Activated naive CD8-positive, alpha-beta T cell treated with anti-CD3 and anti-CD28 coated beads, Interleukin-2, amount 50 U/mL, for 24 hours (primary cell): ENCODE data around the gene TXNRD1.

Source experiments
- ATAC-seq: fragments of 150-1000 bp; cut with Tn5 transposase; one replicate; pipeline ENCODE4 v1.10.0; 2021
- DNase-seq: peaks from one replicate; pipeline ENCODE4 v3.0.0; 2021
- H3K27ac Mint-ChIP-seq: one replicate; pipeline ENCODE4 v1.8.0; 2021; ENCODE audit warnings: mild to moderate bottlenecking, mixed read lengths
- H3K27me3 Mint-ChIP-seq: one replicate; pipeline ENCODE4 v1.8.0; 2021; ENCODE audit warnings: mixed read lengths
- H3K36me3 Mint-ChIP-seq: one replicate; pipeline ENCODE4 v1.8.0; 2021; ENCODE audit warnings: low read depth, mixed read lengths
- H3K4me1 Mint-ChIP-seq: one replicate; pipeline ENCODE4 v1.8.0; 2021; ENCODE audit warnings: mixed read lengths
- H3K4me3 Mint-ChIP-seq: one replicate; pipeline ENCODE4 v1.8.0; 2021; ENCODE audit warnings: mild to moderate bottlenecking, moderate library complexity, mixed read lengths
- H3K9me3 Mint-ChIP-seq: one replicate; pipeline ENCODE4 v1.8.0; 2021; ENCODE audit warnings: mixed read lengths

TXNRD1 gene

DNA sequence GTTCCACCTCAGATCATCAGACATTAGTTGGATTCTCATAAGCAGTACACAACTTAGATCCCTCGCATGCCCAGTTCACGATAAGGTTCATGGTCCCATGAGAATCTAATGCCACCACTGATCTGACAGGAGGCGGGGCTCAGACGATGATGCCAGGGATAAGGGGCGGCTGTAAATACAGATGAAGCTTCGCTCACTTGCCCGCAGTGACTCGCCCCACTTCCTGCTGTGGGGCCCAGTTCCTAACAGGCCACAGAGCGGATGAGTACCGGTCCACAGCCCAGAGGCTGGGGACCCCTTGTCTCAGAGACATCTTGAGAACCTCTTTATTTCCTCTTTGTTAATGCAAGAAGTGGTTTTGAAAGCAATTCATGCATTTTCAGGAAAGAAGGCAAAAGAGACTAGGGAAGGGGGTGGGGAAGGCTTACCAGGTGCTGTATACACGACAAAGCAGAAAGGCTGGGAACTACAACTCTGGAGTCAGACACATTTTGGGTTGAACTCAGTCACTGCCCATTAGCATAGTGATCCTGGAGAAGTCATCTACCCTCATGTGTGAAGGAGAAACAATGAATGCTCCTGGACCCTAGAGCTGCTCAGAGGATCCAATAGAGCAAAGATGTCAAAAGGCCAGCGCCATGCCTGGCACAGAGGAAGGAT lies 156.6 kb downstream of the TXNRD1 start:
- Mint-ChIP-seq H3K4me1 (peaks cover 17% of the 10 kb centered on the region), H3K27ac (peak overlapping the region; percentile 47), H3K9me3 (peaks cover 4% of the 10 kb centered on the region), H3K36me3 (no peaks in the 10 kb centered on the region), H3K27me3 (no peaks in the 10 kb centered on the region), H3K4me3 (no peak overlapping the region)
- peak; percentile 51 for DNase-seq
- ATAC-seq = peak; percentile 92

GRCh38 chr12:104372721-104373335 lies 157.2 kb downstream of the TXNRD1 start:
- ATAC-seq (no peak), DNase-seq (no peak)
- Mint-ChIP-seq H3K27me3 (peaks cover 2% of the 10 kb centered on the region), H3K27ac (no peak overlapping the region), H3K4me3 (no peak overlapping the region), H3K4me1 (peaks cover 17% of the 10 kb centered on the region), H3K9me3 (peaks cover 4% of the 10 kb centered on the region), H3K36me3 (no peaks in the 10 kb centered on the region)

DNA sequence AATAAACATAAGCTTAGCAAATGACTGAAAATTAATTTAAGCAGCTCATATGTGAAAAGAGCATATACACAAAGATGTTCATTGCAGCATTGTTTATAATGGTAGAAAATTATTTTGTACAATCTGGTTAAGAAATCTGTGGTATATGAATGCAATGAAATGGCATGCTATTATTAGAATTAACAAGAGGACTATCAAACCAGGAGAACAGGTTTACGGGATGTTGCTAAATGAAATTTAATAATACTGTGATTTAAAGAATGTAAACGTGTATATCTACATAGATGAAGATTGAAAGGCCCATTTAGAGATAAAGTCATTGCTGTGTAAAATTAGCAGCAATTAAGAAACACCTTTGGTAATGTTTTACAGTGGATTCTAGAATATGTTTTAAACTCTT lies 158.5 kb downstream of the TXNRD1 start:
- no peak for ATAC-seq
- Mint-ChIP-seq H3K27ac (no peak overlapping the region), H3K4me1 (peaks cover 17% of the 10 kb centered on the region), H3K4me3 (no peak overlapping the region), H3K27me3 (peaks cover 2% of the 10 kb centered on the region), H3K36me3 (no peaks in the 10 kb centered on the region), H3K9me3 (peaks cover 4% of the 10 kb centered on the region)
- DNase-seq = no peak

GRCh38 chr12:104374806-104375205 lies 159.2 kb downstream of the TXNRD1 start:
- Mint-ChIP-seq H3K4me3 (no peak overlapping the region), H3K27ac (no peak overlapping the region), H3K36me3 (no peaks in the 10 kb centered on the region), H3K9me3 (peaks cover under 1% of the 10 kb centered on the region), H3K4me1 (peaks cover 17% of the 10 kb centered on the region), H3K27me3 (peaks cover 2% of the 10 kb centered on the region)
- no peak for DNase-seq
- ATAC-seq = no peak

DNA sequence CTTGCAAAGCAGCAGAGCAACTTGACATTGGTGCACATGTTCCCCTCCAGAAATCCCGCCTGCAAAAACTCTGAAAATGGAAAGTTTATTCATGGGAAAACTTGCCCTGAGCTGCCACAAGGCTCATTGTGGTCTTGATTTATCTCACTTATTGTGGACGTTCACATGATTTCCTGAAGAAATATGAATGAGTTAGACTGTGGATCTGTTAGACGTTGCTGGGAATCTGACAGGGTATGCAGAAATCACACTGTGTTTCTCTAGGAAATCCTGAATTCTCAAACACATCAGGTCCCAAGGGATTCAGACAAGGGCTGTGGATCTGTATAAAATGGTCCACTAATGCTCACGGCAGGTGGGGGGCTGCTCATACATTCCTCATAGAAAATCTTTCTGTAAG lies 160.2 kb downstream of the TXNRD1 start:
- Mint-ChIP-seq H3K4me3 (no peak overlapping the region), H3K36me3 (no peaks in the 10 kb centered on the region), H3K27ac (no peak overlapping the region), H3K27me3 (peaks cover 2% of the 10 kb centered on the region), H3K9me3 (no peaks in the 10 kb centered on the region), H3K4me1 (peaks cover 17% of the 10 kb centered on the region)
- ATAC-seq = no peak
- DNase-seq = no peak

- no peak for DNase-seq
- Mint-ChIP-seq H3K4me1 (peaks cover 7% of the 10 kb centered on the region), H3K4me3 (no peak overlapping the region), H3K9me3 (no peaks in the 10 kb centered on the region), H3K27ac (no peak overlapping the region), H3K36me3 (no peaks in the 10 kb centered on the region), H3K27me3 (peaks cover 9% of the 10 kb centered on the region)
- ATAC-seq = no peak
Observed at GRCh38 chr12:104376650-104377513, 161.3 kb downstream of the TXNRD1 start.

GRCh38 chr12:104377514-104377812 lies 161.9 kb downstream of the TXNRD1 start:
- peaks cover 7% of the 10 kb centered on the region for H3K4me1 Mint-ChIP-seq
- peaks cover 9% of the 10 kb centered on the region for H3K27me3 Mint-ChIP-seq
- H3K36me3 Mint-ChIP-seq = no peaks in the 10 kb centered on the region
- no peak for DNase-seq
- ATAC-seq = no peak
- no peaks in the 10 kb centered on the region for H3K9me3 Mint-ChIP-seq
- H3K4me3 Mint-ChIP-seq = no peak overlapping the region
- no peak overlapping the region for H3K27ac Mint-ChIP-seq

DNA sequence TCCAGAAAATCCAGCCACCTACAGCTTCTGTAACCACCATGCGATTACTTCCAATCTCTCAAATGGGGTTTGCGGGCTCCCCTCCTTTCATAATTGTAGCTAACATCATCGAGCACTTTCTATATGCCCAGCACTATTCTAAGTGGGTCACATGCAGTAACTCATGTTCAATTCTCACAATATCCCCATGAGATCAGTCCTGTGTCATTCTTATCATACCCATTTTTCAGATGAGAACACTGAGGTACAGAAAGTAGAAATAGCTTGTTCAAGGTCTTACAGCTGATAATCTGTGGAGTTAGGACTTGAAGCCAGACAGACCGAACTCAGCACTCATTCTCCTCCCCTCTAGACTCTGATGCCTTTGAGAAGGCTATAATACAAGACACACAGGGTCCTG lies 162.8 kb downstream of the TXNRD1 start:
- no peak overlapping the region for H3K4me3 Mint-ChIP-seq
- no peaks in the 10 kb centered on the region for H3K9me3 Mint-ChIP-seq
- H3K27ac Mint-ChIP-seq = no peak overlapping the region
- ATAC-seq = no peak
- no peaks in the 10 kb centered on the region for H3K36me3 Mint-ChIP-seq
- H3K27me3 Mint-ChIP-seq = peaks cover 9% of the 10 kb centered on the region
- peaks cover 8% of the 10 kb centered on the region for H3K4me1 Mint-ChIP-seq
- no peak for DNase-seq

DNA sequence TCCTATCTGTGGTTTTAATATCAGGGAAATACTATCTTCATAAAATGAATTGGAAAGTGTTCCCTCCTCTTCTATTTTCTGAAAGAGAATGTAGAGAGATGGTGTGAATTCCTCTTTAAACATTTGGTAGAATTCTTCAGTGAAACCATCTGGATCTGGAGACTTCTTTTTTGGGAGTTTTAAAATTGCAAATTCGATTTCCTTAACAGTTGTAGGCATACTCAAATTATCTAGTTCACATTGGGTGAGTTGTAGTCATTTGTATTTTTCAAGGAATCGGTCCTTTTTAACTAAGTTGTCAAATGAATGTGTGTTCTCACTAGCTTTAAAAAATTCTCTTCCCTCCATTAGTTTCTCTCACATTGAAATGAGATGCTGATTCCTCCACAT lies 165.8 kb downstream of the TXNRD1 start:
- H3K27ac Mint-ChIP-seq = no peak overlapping the region
- H3K4me1 Mint-ChIP-seq = peaks cover 8% of the 10 kb centered on the region

DNA sequence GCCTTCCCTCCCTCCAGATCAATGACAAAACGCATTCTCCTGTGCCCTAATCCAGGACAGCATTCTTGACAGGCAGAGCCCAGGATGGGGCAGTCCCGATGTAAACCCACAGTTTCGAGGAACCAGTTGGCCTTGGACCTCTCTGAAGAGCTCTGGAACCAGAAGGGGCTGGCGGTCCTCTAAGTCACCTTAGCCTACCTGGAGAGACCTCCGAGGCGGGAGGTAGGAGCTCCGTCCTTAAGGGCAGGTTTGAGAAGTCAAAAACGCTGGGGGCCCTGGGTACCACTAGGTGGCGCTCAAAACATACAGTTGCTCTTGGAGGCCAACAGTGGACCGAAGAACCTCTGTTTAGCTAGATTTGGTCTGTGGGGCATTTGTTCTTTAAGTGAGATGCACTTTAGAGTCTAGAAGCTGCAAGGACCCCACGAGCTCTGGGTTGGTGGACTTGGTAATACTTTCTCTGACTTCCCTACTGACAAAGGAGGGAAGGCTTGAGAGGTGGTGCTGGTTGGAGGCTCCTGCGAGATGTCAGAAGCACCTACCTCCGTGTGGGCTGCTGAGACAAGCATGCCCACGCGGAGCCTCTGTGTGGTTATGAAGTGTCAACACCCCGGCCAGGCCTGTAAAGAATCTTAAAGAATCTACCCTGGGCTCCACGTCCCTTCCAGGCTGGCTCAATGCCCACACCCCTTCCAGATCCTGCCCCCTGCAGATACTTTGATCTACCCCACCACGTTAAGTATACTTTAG lies 166.3 kb downstream of the TXNRD1 start:
- Mint-ChIP-seq H3K27me3 (peaks cover 9% of the 10 kb centered on the region), H3K27ac (no peak overlapping the region), H3K9me3 (peaks cover 4% of the 10 kb centered on the region), H3K4me3 (no peak overlapping the region), H3K36me3 (no peaks in the 10 kb centered on the region), H3K4me1 (peaks cover 8% of the 10 kb centered on the region)
- peak; percentile 76 for ATAC-seq
- peak; percentile 82 for DNase-seq

More for the DNA sequence above, 165.8 kb downstream of the TXNRD1 start:
- DNase-seq (no peak), ATAC-seq (no peak)
- H3K36me3 Mint-ChIP-seq = no peaks in the 10 kb centered on the region
- peaks cover 9% of the 10 kb centered on the region for H3K27me3 Mint-ChIP-seq
- peaks cover 4% of the 10 kb centered on the region for H3K9me3 Mint-ChIP-seq
- no peak overlapping the region for H3K4me3 Mint-ChIP-seq

GRCh38 chr12:104384141-104384880 lies 168.7 kb downstream of the TXNRD1 start:
- peaks cover 4% of the 10 kb centered on the region for H3K9me3 Mint-ChIP-seq
- peaks cover 7% of the 10 kb centered on the region for H3K27me3 Mint-ChIP-seq
- peak; percentile 82 for ATAC-seq
- no peak overlapping the region for H3K4me3 Mint-ChIP-seq
- no peak overlapping the region for H3K27ac Mint-ChIP-seq
- DNase-seq = no peak
- H3K4me1 Mint-ChIP-seq = peaks cover 8% of the 10 kb centered on the region
- H3K36me3 Mint-ChIP-seq = no peaks in the 10 kb centered on the region

DNA sequence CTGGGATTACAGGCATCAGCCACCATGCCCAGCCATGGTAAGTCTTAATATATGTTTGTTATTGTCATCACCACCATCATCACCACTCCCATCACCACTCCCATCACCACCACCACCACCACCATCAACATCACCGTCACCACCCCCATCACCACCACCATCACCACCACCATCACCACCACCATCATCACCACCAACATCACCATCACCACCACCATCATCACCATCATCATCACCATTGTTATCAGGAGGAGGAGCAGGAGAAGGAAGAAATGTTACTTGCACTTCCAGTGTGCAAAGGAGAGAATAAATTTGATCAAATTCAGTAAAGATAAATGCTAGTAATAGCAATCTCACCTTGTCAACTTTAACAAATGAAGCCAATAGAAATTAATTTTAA lies 169.9 kb downstream of the TXNRD1 start:
- Mint-ChIP-seq H3K27me3 (peaks cover 7% of the 10 kb centered on the region), H3K27ac (no peak overlapping the region), H3K9me3 (peaks cover 4% of the 10 kb centered on the region), H3K4me3 (no peak overlapping the region), H3K4me1 (peaks cover 8% of the 10 kb centered on the region), H3K36me3 (no peaks in the 10 kb centered on the region)
- no peak for DNase-seq
- ATAC-seq = no peak

- Mint-ChIP-seq H3K27me3 (peaks cover 4% of the 10 kb centered on the region), H3K4me3 (no peak overlapping the region), H3K4me1 (peaks cover 8% of the 10 kb centered on the region), H3K36me3 (no peaks in the 10 kb centered on the region), H3K27ac (no peak overlapping the region), H3K9me3 (peaks cover 4% of the 10 kb centered on the region)
- no peak for ATAC-seq
- DNase-seq = no peak
Observed at GRCh38 chr12:104386461-104386860, 170.9 kb downstream of the TXNRD1 start.

DNA sequence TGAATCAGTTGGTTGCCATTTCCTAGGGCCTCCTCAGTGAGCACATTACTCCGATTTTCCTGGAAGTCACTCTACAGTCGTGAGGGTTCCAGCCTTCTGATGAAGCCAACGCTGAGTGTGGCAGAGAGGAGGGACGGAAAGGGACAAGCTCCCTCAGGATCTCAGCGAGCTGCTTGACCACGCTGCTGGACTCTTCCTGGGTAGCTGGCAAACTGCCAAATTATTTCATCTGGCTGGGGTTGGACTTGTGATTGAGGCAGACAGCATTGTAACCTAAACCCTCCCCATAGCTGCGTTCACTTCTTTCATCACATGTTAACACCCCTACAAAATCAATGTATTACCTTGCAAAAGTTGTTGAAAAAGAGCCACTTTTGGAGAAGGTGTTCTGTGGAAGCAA lies 171.6 kb downstream of the TXNRD1 start:
- Mint-ChIP-seq H3K27ac (no peak overlapping the region), H3K4me1 (peaks cover 5% of the 10 kb centered on the region), H3K4me3 (no peak overlapping the region), H3K27me3 (no peaks in the 10 kb centered on the region), H3K9me3 (peaks cover 4% of the 10 kb centered on the region), H3K36me3 (no peaks in the 10 kb centered on the region)
- DNase-seq (no peak), ATAC-seq (no peak)
